Fibroblast of lung (primary cell): ENCODE data around the gene PSMB2.

Experiments
- CTCF ChIP-seq, 2 donors: IDR thresholded peaks in 1 of 2; conservative IDR thresholded peaks in 1 of 2; 1 replicate in 1 of 2; 2 replicates in 1 of 2; pipeline ENCODE4 v1.5.1; 2011 to 2012; ENCODE audit warnings: low read length in 2 of 2, control low read depth in 1 of 2, inconsistent platforms in 1 of 2, low read depth in 1 of 2, mild to moderate bottlenecking in 1 of 2
- EZH2 ChIP-seq: IDR thresholded peaks from 2 replicates; pipeline ENCODE4 v1.5.1; 2012; ENCODE audit warnings: low read length, control low read depth, mild to moderate bottlenecking; ENCODE audit errors: missing control alignments

GRCh38 chr1:35592991-35593769 lies 48.1 kb downstream of the PSMB2 start:
- TF ChIP-seq CTCF (conservative IDR thresholded peaks at IDR 0.05 in 1 of 2, IDR thresholded peaks at IDR 0.05 in 1 of 2; ENCODE audit: low read depth in 1 of 2, low read length in 2 of 2) (no peak), EZH2 (no peak)
